ENCODE data around the gene RAD23A.

DNA sequence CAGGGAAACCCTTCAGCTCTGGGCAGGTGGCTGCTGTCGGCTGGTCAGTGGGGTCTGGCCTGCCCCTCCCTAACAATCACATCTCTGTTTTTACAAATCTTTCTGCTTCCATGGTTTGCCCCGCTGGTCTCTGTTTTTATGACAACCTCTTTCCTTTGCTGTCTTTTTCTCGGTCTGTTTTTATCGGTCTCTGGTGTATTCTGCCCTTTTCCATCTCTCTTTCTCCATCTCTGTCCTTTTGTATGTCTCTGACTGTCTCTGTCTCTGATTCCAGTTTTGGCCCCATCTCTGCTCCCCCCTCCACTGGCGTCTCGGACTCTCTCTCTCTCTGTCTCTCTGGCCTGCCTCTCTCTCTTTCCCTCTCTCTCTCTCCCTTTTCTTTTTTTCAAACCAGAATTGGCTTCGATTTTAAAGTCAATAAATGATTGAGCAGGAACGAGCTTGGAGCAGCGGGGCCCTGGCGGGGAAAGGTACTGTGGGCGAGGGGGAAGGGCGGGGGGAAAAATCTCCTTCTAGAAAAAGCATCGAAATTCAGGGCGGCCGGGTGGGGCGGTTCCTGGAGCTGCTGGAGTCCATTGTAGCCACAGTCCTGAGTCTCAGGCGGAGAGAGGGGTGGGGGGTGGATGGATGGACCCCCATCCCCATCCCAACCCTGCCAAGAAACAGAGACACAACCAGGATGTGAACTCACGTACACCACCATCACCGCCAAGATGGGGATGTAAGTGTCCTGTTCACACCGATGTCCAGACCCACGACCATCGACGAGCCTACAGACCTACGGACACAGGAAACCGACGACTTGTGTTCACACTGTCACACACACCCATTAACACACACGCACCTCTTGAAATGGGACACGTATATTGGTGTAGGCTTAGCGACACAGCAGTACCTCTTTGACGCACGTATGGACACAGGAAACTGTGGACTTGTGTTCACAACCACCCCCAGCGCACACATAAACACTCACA is 52.6 kb downstream of the RAD23A start:
- TF ChIP-seq, protein P1, sequence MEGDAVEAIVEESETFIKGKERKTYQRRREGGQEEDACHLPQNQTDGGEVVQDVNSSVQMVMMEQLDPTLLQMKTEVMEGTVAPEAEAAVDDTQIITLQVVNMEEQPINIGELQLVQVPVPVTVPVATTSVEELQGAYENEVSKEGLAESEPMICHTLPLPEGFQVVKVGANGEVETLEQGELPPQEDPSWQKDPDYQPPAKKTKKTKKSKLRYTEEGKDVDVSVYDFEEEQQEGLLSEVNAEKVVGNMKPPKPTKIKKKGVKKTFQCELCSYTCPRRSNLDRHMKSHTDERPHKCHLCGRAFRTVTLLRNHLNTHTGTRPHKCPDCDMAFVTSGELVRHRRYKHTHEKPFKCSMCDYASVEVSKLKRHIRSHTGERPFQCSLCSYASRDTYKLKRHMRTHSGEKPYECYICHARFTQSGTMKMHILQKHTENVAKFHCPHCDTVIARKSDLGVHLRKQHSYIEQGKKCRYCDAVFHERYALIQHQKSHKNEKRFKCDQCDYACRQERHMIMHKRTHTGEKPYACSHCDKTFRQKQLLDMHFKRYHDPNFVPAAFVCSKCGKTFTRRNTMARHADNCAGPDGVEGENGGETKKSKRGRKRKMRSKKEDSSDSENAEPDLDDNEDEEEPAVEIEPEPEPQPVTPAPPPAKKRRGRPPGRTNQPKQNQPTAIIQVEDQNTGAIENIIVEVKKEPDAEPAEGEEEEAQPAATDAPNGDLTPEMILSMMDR (IDR thresholded peaks at IDR 0.05; ENCODE audit: low read depth, low read length), result no peak
- TF ChIP-seq POLR2A (IDR thresholded peaks at IDR 0.05; ENCODE audit: extremely low read depth, insufficient read length) (no peak), MYC (IDR thresholded peaks at IDR 0.05; ENCODE audit: low read depth, low read length) (no peak)
- TF ChIP-seq, protein P2, sequence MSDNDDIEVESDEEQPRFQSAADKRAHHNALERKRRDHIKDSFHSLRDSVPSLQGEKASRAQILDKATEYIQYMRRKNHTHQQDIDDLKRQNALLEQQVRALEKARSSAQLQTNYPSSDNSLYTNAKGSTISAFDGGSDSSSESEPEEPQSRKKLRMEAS (IDR thresholded peaks at IDR 0.05; ENCODE audit: low read depth, low read length), result no peak
